IPS-NIHi7 (cell line): Measurements from ENCODE around the gene PTPRK.

Experiments used
- DNase-seq: peaks from one replicate; pipeline ENCODE4 v3.0.0; 2012; ENCODE audit warnings: mixed read lengths; ENCODE audit errors: extremely low spot score

The PTPRK gene

DNA sequence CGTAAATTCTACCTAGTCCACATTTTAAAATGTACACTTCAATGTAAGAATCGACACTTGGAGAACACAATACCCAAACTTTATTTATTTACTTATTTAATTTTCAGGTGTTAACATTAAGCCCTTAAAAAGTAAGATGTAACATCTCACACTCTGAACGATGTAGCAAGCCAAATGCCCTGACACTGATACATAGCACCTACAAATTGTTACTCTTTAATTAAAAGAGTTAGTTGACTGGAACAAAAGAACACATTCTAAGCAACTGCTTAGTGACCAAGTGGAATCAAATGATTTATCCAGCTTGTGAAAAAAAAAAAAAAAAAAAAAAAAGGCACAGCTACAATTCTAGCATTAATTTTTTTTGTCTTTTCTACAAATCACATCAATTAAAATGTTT is 327.4 kb downstream of the PTPRK start:
- DNase-seq = no peak

DNA sequence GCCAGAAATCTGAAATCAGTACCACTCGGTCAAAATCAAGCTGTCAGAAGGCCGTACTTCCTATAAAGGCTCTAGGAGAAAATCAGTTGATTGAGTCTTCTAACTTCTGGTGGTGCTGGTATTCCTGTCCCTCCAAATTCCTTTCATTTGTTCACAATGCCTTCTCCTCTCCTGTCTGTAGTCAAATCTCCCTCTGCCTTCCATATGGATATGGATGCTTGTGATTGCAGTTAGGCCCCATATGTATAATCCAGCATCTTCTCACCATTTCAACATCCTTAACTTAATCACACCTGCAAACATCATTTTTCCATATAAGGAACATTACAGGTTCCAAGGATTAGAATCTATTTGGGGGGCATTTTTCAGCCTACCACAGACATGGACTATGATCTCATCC is 331.7 kb downstream of the PTPRK start:
- DNase-seq = no peak

DNA sequence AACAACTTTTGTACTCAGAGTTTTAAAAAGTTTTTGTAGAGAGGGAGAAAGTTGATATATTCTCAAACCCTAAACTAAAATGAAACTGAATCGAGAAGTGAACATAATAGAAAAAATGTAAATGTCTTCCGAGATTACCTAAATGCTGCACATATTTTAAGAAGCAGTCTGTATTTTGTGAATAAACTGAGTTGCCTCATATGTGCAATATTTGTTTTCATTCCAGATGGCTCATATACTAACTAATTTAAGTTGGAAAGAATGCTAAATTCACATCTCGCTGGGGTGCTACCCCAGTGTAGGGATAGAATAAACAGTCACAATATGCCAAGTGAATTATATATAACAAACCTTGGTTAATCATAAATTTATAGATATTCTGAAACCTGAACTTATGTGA is 333.7 kb downstream of the PTPRK start:
- DNase-seq = no peak

DNA sequence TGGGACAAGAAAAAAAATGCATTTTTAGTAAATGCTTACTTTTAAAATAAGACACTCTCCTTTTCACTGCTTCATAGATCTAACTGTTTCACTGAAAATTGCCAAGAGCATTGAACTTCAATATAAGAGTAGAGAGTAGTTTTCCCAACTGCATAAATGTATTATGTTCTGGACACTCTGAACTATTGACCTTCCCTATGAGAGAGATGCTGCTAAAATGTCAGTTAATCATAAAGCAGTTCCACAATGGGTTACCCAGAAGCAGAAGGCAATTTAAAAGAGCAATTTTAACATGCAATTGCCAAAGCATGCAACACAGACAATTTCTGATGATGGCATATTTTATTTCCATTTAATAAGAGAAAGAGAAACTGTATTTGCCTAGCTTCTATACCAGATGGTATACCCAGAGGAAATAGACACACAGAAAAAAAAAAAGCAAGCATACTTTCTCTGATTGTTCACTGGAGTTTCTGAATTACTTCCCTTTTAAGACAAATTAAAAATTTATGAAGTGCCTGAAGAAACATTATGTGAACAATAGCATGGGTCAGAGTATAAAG is 340.4 kb downstream of the PTPRK start:
- no peak for DNase-seq

DNA sequence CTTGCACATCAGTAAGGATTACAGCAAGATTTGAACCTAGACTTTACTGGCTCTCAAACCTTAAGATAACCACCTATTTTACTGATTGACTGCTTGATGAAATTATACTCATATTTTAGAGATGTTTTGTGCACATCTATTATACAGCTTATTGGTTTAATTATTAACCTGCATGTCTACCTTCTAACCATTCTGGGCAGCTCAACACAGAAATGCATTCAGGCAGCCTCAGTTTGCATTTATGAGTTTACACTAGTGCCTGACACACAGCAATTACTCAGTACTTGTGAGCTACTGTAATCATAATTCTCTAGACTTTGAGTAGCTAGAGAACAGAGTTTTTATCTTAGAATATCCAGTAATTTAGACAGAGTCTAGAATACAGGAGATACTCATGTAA is 345.7 kb downstream of the PTPRK start:
- DNase-seq = no peak

DNA sequence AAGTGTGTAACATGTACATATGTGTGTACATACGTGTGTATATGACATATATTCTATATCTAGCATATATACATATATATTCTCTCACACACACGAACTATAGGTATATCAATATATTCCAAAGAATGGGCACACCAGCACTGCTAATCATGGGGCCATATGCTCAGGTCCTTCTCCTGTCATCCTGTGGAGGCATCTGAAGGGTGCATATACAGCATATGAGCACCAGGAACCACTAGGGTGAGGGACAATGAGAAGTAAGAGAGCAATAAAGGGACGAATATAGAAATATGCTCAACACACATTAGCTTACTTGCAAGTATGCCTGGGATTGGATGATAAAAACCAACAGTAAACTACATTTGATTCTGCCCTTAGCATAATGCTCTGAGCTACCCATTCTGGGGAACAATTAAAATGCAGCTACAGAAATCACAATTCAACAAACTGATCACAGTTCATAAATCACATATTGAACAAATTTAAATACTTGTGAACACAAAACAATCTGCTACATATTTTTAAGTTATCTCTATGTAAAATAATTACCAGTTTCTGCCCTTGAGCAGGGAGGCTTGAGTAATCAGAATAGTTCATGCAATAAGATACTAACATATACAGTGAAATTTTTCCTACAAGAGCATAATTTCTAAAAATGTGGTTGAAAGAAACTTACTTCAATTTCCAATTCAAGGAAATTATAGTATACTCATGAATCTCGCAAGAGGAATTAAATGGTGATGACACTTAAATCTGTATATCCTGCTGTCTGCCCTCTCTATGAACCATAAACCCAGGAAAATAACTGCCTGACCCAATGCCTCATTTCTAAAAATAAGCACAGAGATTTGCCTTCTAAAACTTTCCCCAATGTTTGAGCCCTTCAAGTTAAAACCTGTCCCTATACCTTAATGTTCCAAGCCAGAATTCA is 347.4 kb downstream of the PTPRK start:
- no peak for DNase-seq

DNA sequence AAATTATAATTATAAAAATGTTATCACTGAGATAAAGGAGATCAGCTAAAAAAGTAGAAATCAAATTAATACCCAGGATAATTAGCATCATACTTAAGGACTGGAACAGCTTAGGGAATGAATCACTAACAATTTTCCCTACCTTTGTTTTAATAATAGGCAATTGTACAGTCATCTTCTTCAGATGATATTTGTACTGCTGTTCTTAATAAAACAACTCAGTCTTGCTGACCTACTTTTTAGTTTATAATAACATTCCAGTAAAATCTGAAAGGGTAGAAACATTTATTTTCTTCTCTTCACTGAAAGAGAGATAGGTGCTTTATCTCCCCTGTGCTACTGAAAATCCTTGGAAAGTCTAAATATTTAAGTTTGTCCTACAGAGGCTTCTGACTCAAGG is 348.3 kb downstream of the PTPRK start:
- DNase-seq = no peak

DNA sequence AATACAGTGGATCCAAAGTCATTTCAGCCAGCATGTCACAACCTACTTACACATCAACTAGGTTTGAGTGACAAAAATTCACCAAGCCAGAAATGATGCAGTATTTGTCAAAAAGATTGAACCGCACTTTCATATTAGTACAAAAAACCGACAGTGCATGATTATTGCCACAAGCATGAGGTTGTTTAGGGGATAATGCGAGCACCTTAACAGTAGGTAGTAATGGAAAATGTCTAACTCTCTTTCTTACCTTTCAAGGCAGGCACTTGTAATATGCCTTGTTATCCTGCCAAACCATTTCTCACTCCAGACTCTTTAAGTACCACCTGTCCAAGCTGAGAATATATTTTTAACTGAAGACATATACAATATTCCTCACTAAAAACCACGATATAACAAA is 349.2 kb downstream of the PTPRK start:
- no peak for DNase-seq

DNA sequence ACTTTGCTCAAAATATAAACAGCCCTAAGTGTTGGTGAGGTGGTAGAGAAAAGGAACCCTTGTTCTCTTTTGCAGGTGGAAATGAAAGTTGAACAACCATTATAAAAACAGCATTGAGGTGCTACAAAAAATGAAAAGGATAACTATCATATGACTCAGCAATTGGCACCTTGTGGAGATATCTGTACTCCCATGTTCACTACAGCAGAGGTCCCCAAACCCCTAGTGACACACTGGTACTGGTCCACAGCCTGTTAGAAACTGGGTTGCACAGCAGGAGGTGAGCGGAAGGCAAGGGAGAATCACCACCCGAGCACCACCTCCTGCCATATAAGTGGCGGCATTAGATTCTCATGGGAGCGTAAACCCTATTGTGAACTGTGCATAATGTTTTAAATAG is 352.2 kb downstream of the PTPRK start:
- no peak for DNase-seq

DNA sequence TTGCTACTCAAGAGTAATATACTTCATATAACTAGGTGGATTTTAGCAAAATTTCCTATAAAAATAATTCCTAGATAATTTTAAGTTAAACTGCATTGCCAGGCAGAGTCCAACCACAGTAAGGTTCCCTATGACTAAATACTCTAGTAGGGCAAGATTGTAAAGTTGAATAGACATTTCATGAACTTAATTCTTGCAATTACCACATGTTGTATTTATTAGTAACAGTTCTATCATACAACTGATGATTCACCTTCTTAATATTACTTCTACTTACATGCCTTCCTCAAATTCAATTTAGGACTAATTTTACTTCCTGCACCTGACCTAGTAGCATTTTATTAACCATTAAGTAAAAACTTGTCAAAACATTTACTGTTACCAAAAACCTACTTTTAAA is 352.8 kb downstream of the PTPRK start:
- no peak for DNase-seq

DNA sequence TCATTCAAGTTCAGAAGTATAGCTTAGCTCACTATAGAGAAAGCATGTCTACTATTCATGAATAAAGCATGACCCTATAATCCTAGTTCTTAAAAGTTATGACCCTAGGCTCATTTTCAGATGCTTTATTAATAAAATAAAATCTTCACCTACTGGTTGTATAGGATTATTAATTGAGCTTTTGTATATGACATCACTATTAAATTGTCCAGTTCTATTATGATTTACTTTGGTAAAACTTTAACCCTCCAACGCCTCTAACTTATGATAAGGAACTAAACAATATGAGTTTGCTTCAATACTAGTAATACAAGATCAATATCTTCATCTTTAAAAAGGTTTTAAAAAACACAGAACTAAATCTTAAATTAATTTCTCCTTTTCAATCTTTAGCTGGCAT is 356.1 kb downstream of the PTPRK start:
- no peak for DNase-seq

DNA sequence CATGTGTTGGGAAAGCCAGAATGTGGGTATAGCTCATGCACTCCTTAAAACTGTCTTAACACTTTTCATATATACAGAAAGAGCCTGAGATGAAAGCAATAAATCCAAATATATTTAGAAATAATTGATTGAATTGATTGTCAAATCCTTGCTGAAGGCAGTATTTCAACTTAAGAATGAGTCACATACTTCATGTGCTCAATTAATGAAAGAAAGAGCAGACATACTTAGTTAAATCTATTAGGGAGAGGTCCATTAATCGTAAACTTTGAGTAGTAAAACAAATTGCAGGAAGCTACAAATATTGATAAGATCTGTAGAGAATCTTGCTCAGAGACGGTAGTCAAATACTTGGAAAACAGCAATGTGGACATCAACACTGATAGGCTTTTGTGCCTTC is 358.0 kb downstream of the PTPRK start:
- no peak for DNase-seq

DNA sequence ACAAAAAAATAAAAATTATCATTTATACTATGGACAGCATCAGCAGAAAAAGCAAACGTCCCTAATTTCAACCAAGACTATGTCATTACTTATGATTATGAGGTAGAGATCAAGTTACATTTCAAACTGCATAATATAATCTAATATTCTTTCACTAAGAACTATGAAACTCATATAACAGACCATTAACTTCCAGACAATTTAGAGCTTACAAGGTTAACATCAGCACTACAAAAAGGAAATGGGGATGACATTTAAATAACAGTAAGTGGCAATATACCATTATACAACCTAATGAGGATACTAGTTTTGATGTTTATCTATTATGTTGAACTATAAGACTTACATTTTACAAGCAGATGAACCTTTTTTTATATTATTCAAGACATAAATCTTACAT is 358.6 kb downstream of the PTPRK start:
- no peak for DNase-seq

DNA sequence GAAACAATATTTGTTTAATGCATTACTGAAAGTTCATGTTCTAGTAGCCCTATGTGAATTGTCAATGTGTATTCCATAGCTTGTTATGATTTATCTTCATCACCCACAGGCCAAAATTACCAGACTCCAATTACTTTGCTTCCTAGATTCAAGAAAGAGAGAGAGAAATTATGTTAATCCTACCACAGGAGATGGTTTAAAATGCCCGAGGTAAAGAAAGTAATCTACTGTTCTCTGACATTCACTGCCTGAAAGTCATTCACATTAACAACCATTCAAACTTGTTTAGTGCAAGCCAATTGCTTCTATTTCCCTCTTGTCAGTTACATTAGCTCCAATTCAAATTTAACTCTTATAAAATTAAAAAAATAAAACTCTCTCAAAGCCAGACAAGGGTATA is 359.1 kb downstream of the PTPRK start:
- no peak for DNase-seq

DNA sequence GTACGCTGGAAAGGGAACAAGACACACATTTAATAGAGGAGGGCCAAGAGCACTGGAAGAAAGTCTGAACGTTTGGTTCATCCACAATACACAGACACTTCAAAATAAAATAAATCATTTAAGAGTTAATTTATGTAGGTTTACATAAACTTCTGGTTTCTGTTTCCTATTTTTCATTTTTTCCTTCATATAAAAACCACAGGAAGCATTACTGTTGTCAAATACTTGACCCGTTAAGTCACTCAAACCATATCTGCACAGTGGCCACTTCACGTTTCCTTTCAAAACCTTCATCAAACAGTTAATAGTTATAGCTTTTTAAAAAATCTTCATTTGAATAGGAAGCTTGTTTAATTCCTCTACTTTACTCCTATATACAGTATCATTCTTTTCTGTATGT is 361.9 kb downstream of the PTPRK start:
- no peak for DNase-seq

DNA sequence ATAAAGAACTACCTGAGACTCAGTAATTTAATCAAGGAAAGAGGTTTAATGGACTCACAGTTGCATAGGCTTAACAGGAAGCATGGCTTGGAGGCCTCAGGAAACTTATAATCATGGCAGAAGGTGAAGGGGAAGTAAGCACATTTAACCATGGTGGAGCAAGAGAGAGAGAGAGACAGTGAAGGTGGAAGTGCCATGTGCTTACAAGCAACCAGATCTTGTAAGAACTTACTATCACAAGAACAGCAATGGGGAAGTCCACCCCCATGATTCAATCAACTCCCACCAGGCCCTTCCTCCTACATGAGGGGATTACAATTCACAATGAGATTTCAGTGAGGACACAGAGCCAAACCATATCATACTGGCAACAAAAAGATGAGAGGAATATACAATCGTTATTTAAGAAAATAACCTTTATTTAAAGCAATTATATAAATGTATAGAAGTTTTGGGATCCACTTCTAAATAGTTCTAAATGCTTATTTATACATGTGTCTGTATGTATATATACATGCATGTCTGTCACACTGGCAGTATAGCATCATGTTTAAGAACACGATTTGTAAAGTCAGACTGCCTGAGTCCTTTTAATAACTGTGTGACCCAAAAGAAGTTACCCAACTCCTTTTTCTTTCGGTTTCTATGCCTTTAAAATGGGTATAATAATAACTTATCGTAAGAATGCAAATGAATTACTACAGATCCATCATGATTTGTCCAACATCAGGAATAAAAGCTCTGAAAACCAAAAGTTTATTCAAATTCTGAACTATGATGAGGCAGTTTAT is 363.9 kb downstream of the PTPRK start:
- DNase-seq = no peak

DNA sequence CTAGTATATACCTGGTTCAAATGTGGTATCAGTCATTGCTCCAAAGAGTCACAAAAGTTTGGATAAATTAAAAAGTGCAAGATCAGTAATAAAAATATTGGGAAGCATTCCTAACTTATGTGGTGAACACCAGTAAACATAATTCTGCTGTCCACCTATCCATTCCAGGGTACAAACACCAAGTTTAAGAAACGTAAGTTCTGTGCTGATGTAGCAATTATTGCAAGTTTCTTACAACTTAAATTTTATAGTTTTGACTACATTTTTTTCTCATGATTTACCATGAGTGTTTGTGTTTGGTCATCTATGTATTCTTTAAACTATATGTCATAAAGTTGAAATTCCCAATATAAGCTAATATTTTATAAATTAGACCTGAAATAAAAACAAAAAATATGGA is 364.6 kb downstream of the PTPRK start:
- DNase-seq = no peak

DNA sequence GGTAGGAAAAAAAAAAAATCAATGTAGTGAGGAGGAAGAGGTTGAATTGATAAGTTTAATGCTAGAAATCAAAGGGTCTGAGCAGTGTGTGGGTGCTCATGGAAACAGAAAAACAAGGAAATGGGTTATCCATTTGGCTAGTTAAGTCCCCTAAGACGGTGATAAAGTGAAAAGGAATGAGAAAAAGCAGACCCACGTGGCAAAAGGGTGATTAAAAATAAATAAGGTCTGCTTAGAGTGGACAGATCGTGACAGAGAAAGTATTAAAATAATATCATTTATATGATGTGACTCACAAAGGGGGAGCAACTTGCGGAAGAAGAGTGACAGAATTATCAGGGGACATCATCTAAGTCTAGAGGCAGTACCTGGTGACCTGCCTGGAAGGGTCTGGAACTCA is 367.8 kb downstream of the PTPRK start:
- DNase-seq = no peak

DNA sequence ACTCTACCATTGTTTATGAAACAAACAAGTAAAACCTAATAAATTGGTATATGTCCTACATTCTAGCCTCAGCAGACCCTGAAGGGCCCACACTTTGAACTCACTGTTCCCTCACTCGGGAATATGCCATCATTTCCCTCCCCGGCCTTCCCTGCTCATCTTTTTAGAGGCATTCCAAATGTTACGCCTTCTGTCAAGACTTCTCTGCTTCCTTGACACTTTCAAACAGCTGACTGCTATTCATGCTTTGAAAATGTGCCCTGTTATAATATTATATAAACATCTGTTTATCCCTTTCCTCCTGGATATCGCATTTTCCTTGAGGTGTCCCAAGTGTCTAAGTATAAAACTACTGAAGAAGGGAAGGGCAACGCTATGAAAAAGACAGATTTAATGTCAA is 370.0 kb downstream of the PTPRK start:
- DNase-seq = no peak

DNA sequence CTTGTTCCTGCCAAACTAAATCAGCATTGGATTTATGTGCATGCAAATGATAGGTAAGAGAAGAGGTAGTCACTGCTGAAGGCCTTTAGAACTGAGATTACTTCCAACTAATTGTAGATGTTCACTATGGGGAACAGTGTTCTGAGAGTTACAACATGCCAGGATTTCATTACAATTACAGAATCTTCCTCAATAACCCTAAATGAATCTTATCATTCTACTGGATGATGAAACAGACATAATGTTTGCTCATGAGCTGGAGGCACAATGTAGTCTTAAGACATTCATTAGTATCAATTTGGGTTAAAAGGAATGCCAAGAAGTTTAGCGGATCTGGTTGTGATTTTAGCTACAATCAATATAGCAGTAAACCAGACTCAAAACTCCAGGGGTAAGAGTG is 370.6 kb downstream of the PTPRK start:
- no peak for DNase-seq

DNA sequence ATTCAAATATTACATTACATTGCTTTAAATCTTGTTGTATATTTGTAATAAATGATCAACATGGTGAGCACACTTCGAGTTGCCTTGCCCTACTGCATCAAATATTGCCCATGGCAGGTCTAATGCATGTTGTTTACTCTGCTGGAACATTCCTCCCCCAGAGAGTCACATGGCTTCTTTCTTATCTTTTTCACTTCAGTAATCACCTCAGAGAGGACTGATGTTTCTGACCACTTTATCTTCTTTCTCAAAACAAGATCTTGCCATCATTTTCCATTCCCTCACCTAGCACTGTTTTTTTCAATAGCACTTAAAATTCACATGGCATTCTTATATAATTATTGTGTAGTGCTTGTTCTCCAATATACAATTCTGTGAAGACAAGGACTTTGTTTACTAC is 376.1 kb downstream of the PTPRK start:
- DNase-seq = no peak

DNA sequence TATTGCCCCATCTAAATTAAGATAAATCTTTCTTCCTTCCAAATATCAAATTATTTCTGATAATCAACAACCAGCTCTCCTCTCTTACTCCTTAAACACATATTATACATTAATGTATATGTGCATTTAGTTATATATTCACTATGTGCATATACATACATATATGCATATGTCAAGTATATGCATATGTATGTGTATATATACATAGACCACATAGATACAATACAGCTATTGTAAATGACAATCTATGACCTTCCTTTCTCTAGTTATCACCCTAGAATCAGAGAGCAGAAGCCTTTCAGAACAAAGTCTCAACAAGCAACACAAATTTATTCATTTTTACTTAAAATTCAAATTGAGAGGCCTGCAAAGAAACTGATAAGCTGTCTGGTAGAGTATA is 378.5 kb downstream of the PTPRK start:
- DNase-seq = no peak

DNA sequence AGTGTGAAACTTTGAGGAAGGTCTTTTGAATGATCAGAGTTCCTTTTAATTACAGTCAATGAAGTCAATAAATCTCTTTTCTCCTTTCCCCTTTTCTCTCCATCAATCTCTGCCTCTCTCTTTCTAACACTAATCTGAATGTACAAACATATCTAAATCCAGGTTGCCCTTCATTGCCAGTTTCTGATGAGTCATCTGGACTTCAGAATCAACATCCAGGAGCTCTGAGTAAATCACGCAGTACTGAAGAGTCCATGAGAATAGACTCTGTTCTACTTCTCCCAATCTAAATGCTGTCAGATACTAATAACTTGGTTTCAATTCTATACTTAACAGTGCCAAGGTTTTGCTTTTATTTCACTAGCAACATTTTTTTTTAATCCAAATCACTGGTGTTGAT is 380.9 kb downstream of the PTPRK start:
- no peak for DNase-seq
